GM19324 (cell line): ENCODE data around the gene TMEM127.
"Not testable (repeated sequence)": the region's sequence is repeated elsewhere in the genome, so short reads cannot be mapped to it uniquely, and the experiment has no call there.

ENCODE experiments used
- ATAC-seq: cut with Tn5 transposase; IDR thresholded peaks from one replicate; pipeline ENCODE4 v1.9.1; 2021; ENCODE audit warnings: mild to moderate bottlenecking, moderate library complexity; ENCODE audit not compliant: unreplicated experiment, low FRiP score

The TMEM127 gene

GRCh38 chr2:96264656-96265348 lies 995 bp downstream of the TMEM127 start:
- peak; percentile 12 for ATAC-seq

- no peak for ATAC-seq
Measured at GRCh38 chr2:96264086-96264485, 1.7 kb downstream of the TMEM127 start.

GRCh38 chr2:96262306-96262705 lies 3.5 kb downstream of the TMEM127 start:
- no peak for ATAC-seq

- ATAC-seq: no peak
Measured at GRCh38 chr2:96261328-96262003, 4.3 kb downstream of the TMEM127 start.

GRCh38 chr2:96260387-96261260 lies 5.2 kb downstream of the TMEM127 start:
- ATAC-seq: no peak

- no peak for ATAC-seq
Measured at GRCh38 chr2:96259497-96259921, 6.3 kb downstream of the TMEM127 start.

GRCh38 chr2:96258166-96259022 lies 7.4 kb downstream of the TMEM127 start:
- ATAC-seq: no peak

- ATAC-seq: not testable (repeated sequence)
Measured at GRCh38 chr2:96257744-96258143, 8.1 kb downstream of the TMEM127 start.

GRCh38 chr2:96256611-96257113 lies 9.1 kb downstream of the TMEM127 start:
- ATAC-seq: no peak

GRCh38 chr2:96254571-96254970 lies 11.2 kb downstream of the TMEM127 start:
- ATAC-seq: no peak

- ATAC-seq: no peak
Measured at GRCh38 chr2:96253006-96253405, 12.8 kb downstream of the TMEM127 start.

- no peak for ATAC-seq
Measured at GRCh38 chr2:96252526-96252925, 13.3 kb downstream of the TMEM127 start.

- ATAC-seq: no peak
Measured at GRCh38 chr2:96251721-96252292, 14.0 kb downstream of the TMEM127 start.

GRCh38 chr2:96250188-96250587 lies 15.6 kb downstream of the TMEM127 start:
- no peak for ATAC-seq

- no peak for ATAC-seq
Measured at GRCh38 chr2:96249654-96250053, 16.1 kb downstream of the TMEM127 start.

GRCh38 chr2:96248624-96249023 lies 17.2 kb downstream of the TMEM127 start:
- ATAC-seq: no peak

- ATAC-seq: no peak
Measured at GRCh38 chr2:96247896-96248295, 17.9 kb downstream of the TMEM127 start.

- no peak for ATAC-seq
Measured at GRCh38 chr2:96247009-96247408, 18.8 kb downstream of the TMEM127 start.

- ATAC-seq: no peak
Measured at GRCh38 chr2:96245609-96246390, 20.0 kb downstream of the TMEM127 start.
